GM23338 (cell line): ENCODE results near the gene ETHE1.
"Not testable (repeated sequence)": the region's sequence is repeated elsewhere in the genome, so short reads cannot be mapped to it uniquely, and the experiment has no call there.

Experiments
- CREB1 ChIP-seq: fragments of 250-450 bp; sonication (Bioruptor Pico); IDR thresholded peaks from 2 replicates; pipeline ENCODE4 v1.5.0; 2020; ENCODE audit warnings: low read depth, mild to moderate bottlenecking, moderate library complexity
- EZH2 ChIP-seq: fragments of 200-600 bp; sonication (generic); IDR thresholded peaks from one replicate; pipeline ENCODE4 v1.8.0; 2017; ENCODE audit warnings: antibody characterized with exemption, mild to moderate bottlenecking, low read depth; ENCODE audit not compliant: unreplicated experiment
- EZH2phosphoT487 ChIP-seq: fragments of 200-600 bp; sonication (generic); IDR thresholded peaks from one replicate; pipeline ENCODE4 v1.8.1; 2018; ENCODE audit warnings: antibody characterized with exemption; ENCODE audit not compliant: unreplicated experiment
- JUNB ChIP-seq: IDR thresholded peaks from one replicate; pipeline ENCODE4 v1.6.1; 2016; ENCODE audit warnings: antibody characterized with exemption; ENCODE audit not compliant: unreplicated experiment
- NANOG ChIP-seq: IDR thresholded peaks from 2 replicates; pipeline ENCODE4 v1.6.1; 2016; ENCODE audit warnings: antibody characterized with exemption, borderline replicate concordance
- POLR2AphosphoS5 ChIP-seq: IDR thresholded peaks from 2 replicates; pipeline ENCODE4 v1.6.1; 2016; ENCODE audit warnings: antibody characterized with exemption, low read depth
- STAT1 ChIP-seq: IDR thresholded peaks from one replicate; pipeline ENCODE4 v1.6.1; 2016; ENCODE audit warnings: antibody characterized with exemption; ENCODE audit not compliant: unreplicated experiment
- ZNF114 ChIP-seq: fragments of 250-450 bp; sonication (Bioruptor Pico); IDR thresholded peaks from 2 replicates; pipeline ENCODE4 v1.5.0; 2020; ENCODE audit warnings: mild to moderate bottlenecking, moderate library complexity
- TF ChIP-seq, protein P1 (sequence below), 2 experiments: fragments of 200-600 bp in 1 of 2; sonication (generic) in 1 of 2; conservative IDR thresholded peaks; 2 replicates each; pipeline versions ENCODE4 v1.5.1 to v1.6.1; 2016 to 2017; ENCODE audit warnings: antibody characterized with exemption in 2 of 2, low read depth in 2 of 2, mild to moderate bottlenecking in 2 of 2, moderate library complexity in 1 of 2
- TF ChIP-seq, protein P2 (sequence below): IDR thresholded peaks from one replicate; pipeline ENCODE4 v1.6.1; 2018; ENCODE audit warnings: antibody characterized with exemption; ENCODE audit not compliant: unreplicated experiment
- TF ChIP-seq, protein P3 (sequence below): IDR thresholded peaks from 2 replicates; pipeline ENCODE4 v1.6.1; 2016; ENCODE audit warnings: antibody characterized with exemption
- TF ChIP-seq, protein P4 (sequence below): fragments of 250-450 bp; sonication (Bioruptor Pico); IDR thresholded peaks from 2 replicates; pipeline ENCODE4 v1.5.0; 2020; ENCODE audit warnings: mild to moderate bottlenecking, moderate library complexity

DNA sequence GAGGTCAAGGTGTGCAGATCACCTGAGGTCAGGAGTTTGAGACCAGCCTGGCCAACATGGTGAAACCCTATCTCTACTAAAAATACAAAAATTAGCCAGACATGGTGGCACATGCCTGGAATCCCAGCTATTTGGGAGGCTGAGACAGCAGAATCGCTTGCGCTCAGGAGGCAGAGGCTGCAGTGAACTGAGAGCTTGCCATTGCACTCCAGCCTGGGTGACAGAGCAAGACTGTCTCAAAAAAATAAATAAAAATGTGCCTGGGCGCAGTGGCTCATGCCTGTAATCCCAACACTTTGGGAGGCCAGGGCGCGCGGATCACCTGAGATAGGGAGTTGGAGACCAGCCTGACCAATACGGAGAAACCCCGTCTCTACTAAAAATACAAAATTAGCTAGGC, 3.3 kb downstream of the ETHE1 start:
- TF ChIP-seq, protein P1, sequence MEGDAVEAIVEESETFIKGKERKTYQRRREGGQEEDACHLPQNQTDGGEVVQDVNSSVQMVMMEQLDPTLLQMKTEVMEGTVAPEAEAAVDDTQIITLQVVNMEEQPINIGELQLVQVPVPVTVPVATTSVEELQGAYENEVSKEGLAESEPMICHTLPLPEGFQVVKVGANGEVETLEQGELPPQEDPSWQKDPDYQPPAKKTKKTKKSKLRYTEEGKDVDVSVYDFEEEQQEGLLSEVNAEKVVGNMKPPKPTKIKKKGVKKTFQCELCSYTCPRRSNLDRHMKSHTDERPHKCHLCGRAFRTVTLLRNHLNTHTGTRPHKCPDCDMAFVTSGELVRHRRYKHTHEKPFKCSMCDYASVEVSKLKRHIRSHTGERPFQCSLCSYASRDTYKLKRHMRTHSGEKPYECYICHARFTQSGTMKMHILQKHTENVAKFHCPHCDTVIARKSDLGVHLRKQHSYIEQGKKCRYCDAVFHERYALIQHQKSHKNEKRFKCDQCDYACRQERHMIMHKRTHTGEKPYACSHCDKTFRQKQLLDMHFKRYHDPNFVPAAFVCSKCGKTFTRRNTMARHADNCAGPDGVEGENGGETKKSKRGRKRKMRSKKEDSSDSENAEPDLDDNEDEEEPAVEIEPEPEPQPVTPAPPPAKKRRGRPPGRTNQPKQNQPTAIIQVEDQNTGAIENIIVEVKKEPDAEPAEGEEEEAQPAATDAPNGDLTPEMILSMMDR (conservative IDR thresholded peaks at IDR 0.05; ENCODE audit: low read depth in 2 of 2): not testable (repeated sequence)
- TF ChIP-seq EZH2; POLR2AphosphoS5; CREB1 (CRISPR knock-in tag); ZNF114 (CRISPR knock-in tag); EZH2phosphoT487; STAT1; JUNB; NANOG: not testable (repeated sequence)
- TF ChIP-seq, protein P2, sequence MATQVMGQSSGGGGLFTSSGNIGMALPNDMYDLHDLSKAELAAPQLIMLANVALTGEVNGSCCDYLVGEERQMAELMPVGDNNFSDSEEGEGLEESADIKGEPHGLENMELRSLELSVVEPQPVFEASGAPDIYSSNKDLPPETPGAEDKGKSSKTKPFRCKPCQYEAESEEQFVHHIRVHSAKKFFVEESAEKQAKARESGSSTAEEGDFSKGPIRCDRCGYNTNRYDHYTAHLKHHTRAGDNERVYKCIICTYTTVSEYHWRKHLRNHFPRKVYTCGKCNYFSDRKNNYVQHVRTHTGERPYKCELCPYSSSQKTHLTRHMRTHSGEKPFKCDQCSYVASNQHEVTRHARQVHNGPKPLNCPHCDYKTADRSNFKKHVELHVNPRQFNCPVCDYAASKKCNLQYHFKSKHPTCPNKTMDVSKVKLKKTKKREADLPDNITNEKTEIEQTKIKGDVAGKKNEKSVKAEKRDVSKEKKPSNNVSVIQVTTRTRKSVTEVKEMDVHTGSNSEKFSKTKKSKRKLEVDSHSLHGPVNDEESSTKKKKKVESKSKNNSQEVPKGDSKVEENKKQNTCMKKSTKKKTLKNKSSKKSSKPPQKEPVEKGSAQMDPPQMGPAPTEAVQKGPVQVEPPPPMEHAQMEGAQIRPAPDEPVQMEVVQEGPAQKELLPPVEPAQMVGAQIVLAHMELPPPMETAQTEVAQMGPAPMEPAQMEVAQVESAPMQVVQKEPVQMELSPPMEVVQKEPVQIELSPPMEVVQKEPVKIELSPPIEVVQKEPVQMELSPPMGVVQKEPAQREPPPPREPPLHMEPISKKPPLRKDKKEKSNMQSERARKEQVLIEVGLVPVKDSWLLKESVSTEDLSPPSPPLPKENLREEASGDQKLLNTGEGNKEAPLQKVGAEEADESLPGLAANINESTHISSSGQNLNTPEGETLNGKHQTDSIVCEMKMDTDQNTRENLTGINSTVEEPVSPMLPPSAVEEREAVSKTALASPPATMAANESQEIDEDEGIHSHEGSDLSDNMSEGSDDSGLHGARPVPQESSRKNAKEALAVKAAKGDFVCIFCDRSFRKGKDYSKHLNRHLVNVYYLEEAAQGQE: not testable (repeated sequence)
- TF ChIP-seq, protein P3, sequence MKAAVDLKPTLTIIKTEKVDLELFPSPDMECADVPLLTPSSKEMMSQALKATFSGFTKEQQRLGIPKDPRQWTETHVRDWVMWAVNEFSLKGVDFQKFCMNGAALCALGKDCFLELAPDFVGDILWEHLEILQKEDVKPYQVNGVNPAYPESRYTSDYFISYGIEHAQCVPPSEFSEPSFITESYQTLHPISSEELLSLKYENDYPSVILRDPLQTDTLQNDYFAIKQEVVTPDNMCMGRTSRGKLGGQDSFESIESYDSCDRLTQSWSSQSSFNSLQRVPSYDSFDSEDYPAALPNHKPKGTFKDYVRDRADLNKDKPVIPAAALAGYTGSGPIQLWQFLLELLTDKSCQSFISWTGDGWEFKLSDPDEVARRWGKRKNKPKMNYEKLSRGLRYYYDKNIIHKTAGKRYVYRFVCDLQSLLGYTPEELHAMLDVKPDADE: not testable (repeated sequence)
- TF ChIP-seq, protein P4, sequence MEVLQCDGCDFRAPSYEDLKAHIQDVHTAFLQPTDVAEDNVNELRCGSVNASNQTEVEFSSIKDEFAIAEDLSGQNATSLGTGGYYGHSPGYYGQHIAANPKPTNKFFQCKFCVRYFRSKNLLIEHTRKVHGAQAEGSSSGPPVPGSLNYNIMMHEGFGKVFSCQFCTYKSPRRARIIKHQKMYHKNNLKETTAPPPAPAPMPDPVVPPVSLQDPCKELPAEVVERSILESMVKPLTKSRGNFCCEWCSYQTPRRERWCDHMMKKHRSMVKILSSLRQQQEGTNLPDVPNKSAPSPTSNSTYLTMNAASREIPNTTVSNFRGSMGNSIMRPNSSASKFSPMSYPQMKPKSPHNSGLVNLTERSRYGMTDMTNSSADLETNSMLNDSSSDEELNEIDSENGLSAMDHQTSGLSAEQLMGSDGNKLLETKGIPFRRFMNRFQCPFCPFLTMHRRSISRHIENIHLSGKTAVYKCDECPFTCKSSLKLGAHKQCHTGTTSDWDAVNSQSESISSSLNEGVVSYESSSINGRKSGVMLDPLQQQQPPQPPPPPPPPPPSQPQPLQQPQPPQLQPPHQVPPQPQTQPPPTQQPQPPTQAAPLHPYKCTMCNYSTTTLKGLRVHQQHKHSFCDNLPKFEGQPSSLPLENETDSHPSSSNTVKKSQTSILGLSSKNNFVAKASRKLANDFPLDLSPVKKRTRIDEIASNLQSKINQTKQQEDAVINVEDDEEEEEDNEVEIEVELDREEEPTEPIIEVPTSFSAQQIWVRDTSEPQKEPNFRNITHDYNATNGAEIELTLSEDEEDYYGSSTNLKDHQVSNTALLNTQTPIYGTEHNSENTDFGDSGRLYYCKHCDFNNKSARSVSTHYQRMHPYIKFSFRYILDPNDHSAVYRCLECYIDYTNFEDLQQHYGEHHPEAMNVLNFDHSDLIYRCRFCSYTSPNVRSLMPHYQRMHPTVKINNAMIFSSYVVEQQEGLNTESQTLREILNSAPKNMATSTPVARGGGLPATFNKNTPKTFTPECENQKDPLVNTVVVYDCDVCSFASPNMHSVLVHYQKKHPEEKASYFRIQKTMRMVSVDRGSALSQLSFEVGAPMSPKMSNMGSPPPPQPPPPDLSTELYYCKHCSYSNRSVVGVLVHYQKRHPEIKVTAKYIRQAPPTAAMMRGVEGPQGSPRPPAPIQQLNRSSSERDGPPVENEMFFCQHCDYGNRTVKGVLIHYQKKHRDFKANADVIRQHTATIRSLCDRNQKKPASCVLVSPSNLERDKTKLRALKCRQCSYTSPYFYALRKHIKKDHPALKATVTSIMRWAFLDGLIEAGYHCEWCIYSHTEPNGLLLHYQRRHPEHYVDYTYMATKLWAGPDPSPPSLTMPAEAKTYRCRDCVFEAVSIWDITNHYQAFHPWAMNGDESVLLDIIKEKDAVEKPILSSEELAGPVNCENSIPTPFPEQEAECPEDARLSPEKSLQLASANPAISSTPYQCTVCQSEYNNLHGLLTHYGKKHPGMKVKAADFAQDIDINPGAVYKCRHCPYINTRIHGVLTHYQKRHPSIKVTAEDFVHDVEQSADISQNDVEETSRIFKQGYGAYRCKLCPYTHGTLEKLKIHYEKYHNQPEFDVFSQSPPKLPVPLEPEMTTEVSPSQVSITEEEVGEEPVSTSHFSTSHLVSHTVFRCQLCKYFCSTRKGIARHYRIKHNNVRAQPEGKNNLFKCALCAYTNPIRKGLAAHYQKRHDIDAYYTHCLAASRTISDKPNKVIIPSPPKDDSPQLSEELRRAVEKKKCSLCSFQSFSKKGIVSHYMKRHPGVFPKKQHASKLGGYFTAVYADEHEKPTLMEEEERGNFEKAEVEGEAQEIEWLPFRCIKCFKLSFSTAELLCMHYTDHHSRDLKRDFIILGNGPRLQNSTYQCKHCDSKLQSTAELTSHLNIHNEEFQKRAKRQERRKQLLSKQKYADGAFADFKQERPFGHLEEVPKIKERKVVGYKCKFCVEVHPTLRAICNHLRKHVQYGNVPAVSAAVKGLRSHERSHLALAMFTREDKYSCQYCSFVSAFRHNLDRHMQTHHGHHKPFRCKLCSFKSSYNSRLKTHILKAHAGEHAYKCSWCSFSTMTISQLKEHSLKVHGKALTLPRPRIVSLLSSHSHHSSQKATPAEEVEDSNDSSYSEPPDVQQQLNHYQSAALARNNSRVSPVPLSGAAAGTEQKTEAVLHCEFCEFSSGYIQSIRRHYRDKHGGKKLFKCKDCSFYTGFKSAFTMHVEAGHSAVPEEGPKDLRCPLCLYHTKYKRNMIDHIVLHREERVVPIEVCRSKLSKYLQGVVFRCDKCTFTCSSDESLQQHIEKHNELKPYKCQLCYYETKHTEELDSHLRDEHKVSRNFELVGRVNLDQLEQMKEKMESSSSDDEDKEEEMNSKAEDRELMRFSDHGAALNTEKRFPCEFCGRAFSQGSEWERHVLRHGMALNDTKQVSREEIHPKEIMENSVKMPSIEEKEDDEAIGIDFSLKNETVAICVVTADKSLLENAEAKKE (CRISPR knock-in tag): not testable (repeated sequence)
